Measurements from ENCODE around the gene SELENOI. TPM values are rescaled to one million over a fixed set of nuclear protein-coding genes. Genes with fewer than 3 reads are reported as not detected.

The SELENOI gene
- total RNA-seq, 1 donor from 2014 or later: 51.9 TPM

- FAIRE-seq: no peak
- peaks cover 4% of the 10 kb centered on the region for H3K9me3 Mint-ChIP-seq (ENCODE audit: unreplicated experiment)
These were observed 32.5 kb upstream of the SELENOI start for GRCh38 chr2:26313446-26313845.

GRCh38 chr2:26314243-26314642, 31.7 kb upstream of the SELENOI start:
- H3K36me3 Mint-ChIP-seq (ENCODE audit: low read depth, unreplicated experiment): peaks cover 5% of the 10 kb centered on the region
- peaks cover 4% of the 10 kb centered on the region for H3K9me3 Mint-ChIP-seq (ENCODE audit: unreplicated experiment)

More at GRCh38 chr2:26313446-26313845, 32.5 kb upstream of the SELENOI start:
- Histone ChIP-seq H3K4me3 (ENCODE audit: insufficient read depth, low read depth, low read length) (no peak overlapping the region), H3K4me2 (ENCODE audit: low read length) (no peak overlapping the region), H3K79me2 (ENCODE audit: insufficient read depth, low read length) (no peaks in the 10 kb centered on the region), H4K20me1 (ENCODE audit: insufficient read depth, low read length) (no peaks in the 10 kb centered on the region), H3K27me3 (ENCODE audit: insufficient read depth, low read length) (peaks cover 5% of the 10 kb centered on the region), H3K27ac (ENCODE audit: low read depth, low read length) (no peak overlapping the region), H3K9me3 (ENCODE audit: insufficient read depth, low read depth, low read length) (no peaks in the 10 kb centered on the region), H3K4me1 (ENCODE audit: insufficient read depth, low read length) (no peaks in the 10 kb centered on the region), H3K9ac (ENCODE audit: low read length) (no peak overlapping the region), H2AFZ (ENCODE audit: low read depth, low read length) (no peak overlapping the region), H3K36me3 (ENCODE audit: insufficient read depth, low read length) (no peaks in the 10 kb centered on the region)
- H3K36me3 Mint-ChIP-seq (ENCODE audit: low read depth, unreplicated experiment): peaks cover 5% of the 10 kb centered on the region
- H3K4me1 Mint-ChIP-seq (ENCODE audit: low read depth, unreplicated experiment): no peaks in the 10 kb centered on the region
- no peak for DNase-seq (ENCODE audit: low read depth)
- TF ChIP-seq EZH2 (IDR thresholded peaks at IDR 0.05; ENCODE audit: insufficient read depth, low read length) (no peak), CTCF (IDR thresholded peaks at IDR 0.05; ENCODE audit: insufficient read depth, low read depth, low read length) (no peak)
- peaks cover 76% of the 10 kb centered on the region for H3K27me3 Mint-ChIP-seq (ENCODE audit: low read depth, unreplicated experiment)
- H3K27ac Mint-ChIP-seq (ENCODE audit: unreplicated experiment): no peak overlapping the region
- H3K4me3 Mint-ChIP-seq (ENCODE audit: unreplicated experiment): no peak overlapping the region

More at GRCh38 chr2:26314243-26314642, 31.7 kb upstream of the SELENOI start:
- FAIRE-seq (no peak), DNase-seq (ENCODE audit: low read depth) (no peak)
- TF ChIP-seq CTCF (IDR thresholded peaks at IDR 0.05; ENCODE audit: insufficient read depth, low read depth, low read length): no peak
- TF ChIP-seq EZH2 (IDR thresholded peaks at IDR 0.05; ENCODE audit: insufficient read depth, low read length): no peak
- H2AFZ ChIP-seq (ENCODE audit: low read depth, low read length): no peak overlapping the region
- peaks cover 8% of the 10 kb centered on the region for H3K27me3 ChIP-seq (ENCODE audit: insufficient read depth, low read length)
- H3K27me3 Mint-ChIP-seq (ENCODE audit: low read depth, unreplicated experiment): peaks cover 71% of the 10 kb centered on the region
- no peak overlapping the region for H3K9ac ChIP-seq (ENCODE audit: low read length)
- H3K9me3 ChIP-seq (ENCODE audit: insufficient read depth, low read depth, low read length): no peaks in the 10 kb centered on the region
- H3K27ac Mint-ChIP-seq (ENCODE audit: unreplicated experiment): no peak overlapping the region
- no peak overlapping the region for H3K4me2 ChIP-seq (ENCODE audit: low read length)
- H3K79me2 ChIP-seq (ENCODE audit: insufficient read depth, low read length): no peaks in the 10 kb centered on the region
- no peak overlapping the region for H3K27ac ChIP-seq (ENCODE audit: low read depth, low read length)
- no peaks in the 10 kb centered on the region for H3K4me1 ChIP-seq (ENCODE audit: insufficient read depth, low read length)
- no peak overlapping the region for H3K4me3 Mint-ChIP-seq (ENCODE audit: unreplicated experiment)
- H3K4me1 Mint-ChIP-seq (ENCODE audit: low read depth, unreplicated experiment): no peaks in the 10 kb centered on the region
- H3K36me3 ChIP-seq (ENCODE audit: insufficient read depth, low read length): no peaks in the 10 kb centered on the region
- no peaks in the 10 kb centered on the region for H4K20me1 ChIP-seq (ENCODE audit: insufficient read depth, low read length)
- H3K4me3 ChIP-seq (ENCODE audit: insufficient read depth, low read depth, low read length): no peak overlapping the region
